GM12878 (cell line): Measurements from ENCODE around the gene GAS6. TPM values are rescaled to one million over a fixed set of nuclear protein-coding genes. Genes with fewer than 3 reads are reported as not detected.
A peak's percentile ranks its signal among the peaks of the same experiment; 100 is the strongest.

Experiments
- ATAC-seq: fragments of 200-7000 bp; cut with Tn5 transposase; 3 replicates; pipeline ENCODE4 v1.9.1; 2020; ENCODE audit warnings: mild to moderate bottlenecking, moderate library complexity
- BruUV-seq: library from RNA; stranded (reverse); fragments of 400-500 nt; replicated peaks from 2 replicates; lab custom pipeline; 2021; lab: Mats Ljungman, UMichigan
- CTCF ChIA-PET: fragments of 300-600 bp; sonication (Branson Sonifier 250); formaldehyde crosslinking; extraction: SDS; loops from one replicate; lab custom pipeline; 2021; ENCODE audit warnings: inconsistent platforms; lab: Yijun Ruan, JAX
- POLR2A ChIA-PET: fragments of 350-600 bp; formaldehyde crosslinking; extraction: SDS; loops from one replicate; lab custom pipeline; 2021; ENCODE audit warnings: inconsistent platforms; lab: Charles Lee
- RAD21 ChIA-PET: fragments of 300-600 bp; sonication (Branson Sonifier 250); formaldehyde crosslinking; loops from one replicate; lab custom pipeline; 2023; ENCODE audit warnings: antibody characterized with exemption; ENCODE audit not compliant: unreplicated experiment; lab: Charles Lee
- SMC1A ChIA-PET: fragments of 300-600 bp; sonication (Branson Sonifier 250); formaldehyde crosslinking; loops from one replicate; lab custom pipeline; 2023; ENCODE audit not compliant: unreplicated experiment, uncharacterized antibody; lab: Charles Lee
- DNase-seq: peaks from one replicate; pipeline ENCODE4 v3.0.0-alpha.2; 2011; ENCODE audit warnings: low read depth, low spot score
- FAIRE-seq: peaks from 3 replicates; lab custom pipeline; 2011; peaks lifted over from hg19 to GRCh38; lab: Jason Lieb, UNC
- H2AFZ ChIP-seq: 2 replicates; pipeline ENCODE4 v1.6.0; 2011; ENCODE audit warnings: low read depth, low read length, control low read depth; ENCODE audit not compliant: control insufficient read depth
- H3K27ac ChIP-seq: 2 replicates; pipeline ENCODE4 v1.5.1; 2011; ENCODE audit warnings: control low read depth; ENCODE audit not compliant: control insufficient read depth, insufficient read depth
- H3K27me3 ChIP-seq, 2 experiments: replicated peaks in 1 of 2; 2 replicates each; pipeline versions ENCODE4 v1.6.0 to v1.6.1; 2011; ENCODE audit warnings: low read length in 1 of 2; ENCODE audit not compliant: control insufficient read depth in 2 of 2, insufficient read depth in 2 of 2
- H3K36me3 ChIP-seq, 2 experiments: 2 replicates each; pipeline ENCODE4 v1.5.1; 2011; ENCODE audit warnings: low read length in 1 of 2; ENCODE audit not compliant: control insufficient read depth in 2 of 2, insufficient read depth in 2 of 2
- H3K4me1 ChIP-seq: 2 replicates; pipeline ENCODE4 v1.6.1; 2011; ENCODE audit warnings: mild to moderate bottlenecking, low read length, moderate library complexity, mixed read lengths; ENCODE audit not compliant: control insufficient read depth, insufficient read depth
- H3K4me2 ChIP-seq: 2 replicates; pipeline ENCODE4 v1.6.0; 2011; ENCODE audit warnings: control low read depth; ENCODE audit not compliant: control insufficient read depth, insufficient read depth
- H3K4me3 ChIP-seq: fragments of 200-600 bp; sonication (generic); 2 replicates; pipeline ENCODE4 v1.5.1; 2016
- H3K79me2 ChIP-seq: 2 replicates; pipeline ENCODE4 v1.6.0; 2011; ENCODE audit warnings: low read length; ENCODE audit not compliant: control insufficient read depth, insufficient read depth
- H3K9ac ChIP-seq: 2 replicates; pipeline ENCODE4 v1.8.0; 2011; ENCODE audit warnings: low read length, control low read depth, mixed read lengths; ENCODE audit not compliant: control insufficient read depth, insufficient read depth
- H3K9me3 ChIP-seq: replicated peaks from 3 replicates; pipeline ENCODE4 v1.5.1; 2011; ENCODE audit warnings: mild to moderate bottlenecking, low read length; ENCODE audit not compliant: control insufficient read depth, insufficient read depth
- H4K20me1 ChIP-seq: 2 replicates; pipeline ENCODE4 v1.6.0; 2011; ENCODE audit not compliant: control insufficient read depth, insufficient read depth
- ATF7 ChIP-seq: fragments of 450-650 bp; IDR thresholded peaks from 2 replicates; pipeline ENCODE4 v1.6.1; 2016; ENCODE audit warnings: low read depth, mild to moderate bottlenecking
- CBFB ChIP-seq: IDR thresholded peaks from 2 replicates; pipeline ENCODE4 v1.6.1; 2016; ENCODE audit warnings: antibody characterized with exemption, low read depth
- E2F8 ChIP-seq: fragments of 450-650 bp; IDR thresholded peaks from 2 replicates; pipeline ENCODE4 v1.6.1; 2018; ENCODE audit warnings: mild to moderate bottlenecking, low read depth, moderate library complexity; ENCODE audit not compliant: partially characterized antibody
- MEF2A ChIP-seq: IDR thresholded peaks from 2 replicates; pipeline ENCODE4 v1.6.1; 2011; ENCODE audit warnings: low read depth, mild to moderate bottlenecking, low read length, moderate library complexity; ENCODE audit not compliant: insufficient read depth
- MYB ChIP-seq: fragments of 150-350 bp; IDR thresholded peaks from 2 replicates; pipeline ENCODE4 v1.6.1; 2014; ENCODE audit warnings: mild to moderate bottlenecking, low read depth, low read length, borderline replicate concordance
- MYC ChIP-seq: IDR thresholded peaks from 2 replicates; pipeline ENCODE4 v1.6.1; 2011; ENCODE audit warnings: mild to moderate bottlenecking, low read length, moderate library complexity, inconsistent platforms; ENCODE audit not compliant: insufficient read depth, insufficient replicate concordance, insufficient read length, severe bottlenecking
- NFYB ChIP-seq: IDR thresholded peaks from 2 replicates; pipeline ENCODE4 v1.6.1; 2011; ENCODE audit warnings: low read depth, mild to moderate bottlenecking, low read length, improper control_type of control experiment, moderate library complexity; ENCODE audit not compliant: insufficient read depth
- NR2F1 ChIP-seq: fragments of 450-650 bp; conservative IDR thresholded peaks from 2 replicates; pipeline ENCODE4 v1.6.1; 2017; ENCODE audit warnings: mild to moderate bottlenecking
- PKNOX1 ChIP-seq: fragments of 450-650 bp; IDR thresholded peaks from 2 replicates; pipeline ENCODE4 v1.6.1; 2016; ENCODE audit warnings: mild to moderate bottlenecking
- PML ChIP-seq: IDR thresholded peaks from 2 replicates; pipeline ENCODE4 v1.6.1; 2012; ENCODE audit warnings: low read length, inconsistent platforms
- STAT1 ChIP-seq: fragments of 450-650 bp; conservative IDR thresholded peaks from 2 replicates; pipeline ENCODE4 v1.6.1; 2014; ENCODE audit warnings: antibody characterized with exemption, mild to moderate bottlenecking
- TBL1XR1 ChIP-seq: IDR thresholded peaks from 2 replicates; pipeline ENCODE4 v1.6.1; 2012; ENCODE audit warnings: low read depth, low read length, improper control_type of control experiment
- WGBS: methylation state at CpG from one replicate; pipeline ENCODE4 v1.1.6; 2016; ENCODE audit warnings: low lambda C conversion rate; ENCODE audit not compliant: insufficient replicate concordance, insufficient coverage; ENCODE audit errors: missing lambda C conversion rate; 5-methylcytosine and 5-hydroxymethylcytosine counted together
- in situ Hi-C: fragments of 300-500 bp; cut with MboI; formaldehyde crosslinking; loops from 9 replicates; pipeline ENCODE4 v1.14.3; 2018; ENCODE audit warnings: mixed read lengths
- intact Hi-C: fragments of 100-400 bp; cut with micrococcal nuclease; formaldehyde crosslinking; loops from one replicate; pipeline ENCODE4 v1.14.2; 2022; ENCODE audit not compliant: unreplicated experiment
- polyA plus RNA-seq, 11 experiments: library from polyadenylated mRNA; depleted of rRNA in 4 of 11; unstranded in 6 of 11; stranded (reverse) in 5 of 11; fragments of >200 nt; fragmentation: Nextera tagmentation in 4 of 11; fragmentation: Illumina TruSeq in 1 of 11; extraction: Ambion mirVana in 4 of 11; extraction: Trizol in 1 of 11; gene quantifications; 1 replicate in 1 of 11; 2 replicates in 10 of 11; pipeline versions ENCODE4 v1.2.1 to v1.2.3, GENCODE V29; 2011 to 2016; ENCODE audit warnings: inconsistent platforms in 2 of 11, missing spikeins in 2 of 11, low read depth in 1 of 11
- total RNA-seq, 4 experiments: library from RNA; depleted of rRNA in 3 of 4; stranded (reverse); fragments of >200 nt in 3 of 4; fragmentation: Illumina TruSeq in 1 of 4; extraction: Trizol in 1 of 4; gene quantifications; 2 replicates each; pipeline versions ENCODE4 v1.2.1 to v1.2.3, GENCODE V29; 2013 to 2021

GAS6 gene
- total and polyA plus RNA-seq, 10 of the 15 experiments (the other 5 are each of a cell fraction or from before 2014, with no cell fraction given), result 0.03 to 0.59 (median 0.10) TPM; not detected in 2

GRCh38 chr13:113774177-113775107, 89.4 kb downstream of the GAS6 start:
- no peak for DNase-seq
- Histone ChIP-seq H2AFZ (no peak overlapping the region), H3K9ac (no peak overlapping the region), H3K4me1 (no peaks in the 10 kb centered on the region), H3K27me3 (no peaks in the 10 kb centered on the region), H3K79me2 (no peaks in the 10 kb centered on the region), H3K36me3 (no peaks in the 10 kb centered on the region), H4K20me1 (no peaks in the 10 kb centered on the region), H3K27ac (no peak overlapping the region), H3K9me3 (no peaks in the 10 kb centered on the region), H3K4me2 (no peak overlapping the region), H3K4me3 (no peak overlapping the region)
- in situ Hi-C loops, result no loop called here
- CTCF ChIA-PET, result no interaction called here
- no TSS peak for BruUV-seq
- TF ChIP-seq ATF7 (no peak), PML (no peak), NR2F1 (no peak), NFYB (no peak), PKNOX1 (no peak), CBFB (no peak), MYC (no peak), STAT1 (no peak), E2F8 (no peak), MYB (no peak), TBL1XR1 (no peak), MEF2A (no peak)
- POLR2A ChIA-PET, result no interaction called here
- SMC1A ChIA-PET, result no interaction called here
- intact Hi-C loops, result no loop called here
- WGBS, result 68% methylated on average over 9 of the region's 9 CpGs
- RAD21 ChIA-PET, result no interaction called here
- FAIRE-seq, result peak; percentile 91
- ATAC-seq, result no peak
